Measurements from ENCODE around the gene ERVW-1.

DNA sequence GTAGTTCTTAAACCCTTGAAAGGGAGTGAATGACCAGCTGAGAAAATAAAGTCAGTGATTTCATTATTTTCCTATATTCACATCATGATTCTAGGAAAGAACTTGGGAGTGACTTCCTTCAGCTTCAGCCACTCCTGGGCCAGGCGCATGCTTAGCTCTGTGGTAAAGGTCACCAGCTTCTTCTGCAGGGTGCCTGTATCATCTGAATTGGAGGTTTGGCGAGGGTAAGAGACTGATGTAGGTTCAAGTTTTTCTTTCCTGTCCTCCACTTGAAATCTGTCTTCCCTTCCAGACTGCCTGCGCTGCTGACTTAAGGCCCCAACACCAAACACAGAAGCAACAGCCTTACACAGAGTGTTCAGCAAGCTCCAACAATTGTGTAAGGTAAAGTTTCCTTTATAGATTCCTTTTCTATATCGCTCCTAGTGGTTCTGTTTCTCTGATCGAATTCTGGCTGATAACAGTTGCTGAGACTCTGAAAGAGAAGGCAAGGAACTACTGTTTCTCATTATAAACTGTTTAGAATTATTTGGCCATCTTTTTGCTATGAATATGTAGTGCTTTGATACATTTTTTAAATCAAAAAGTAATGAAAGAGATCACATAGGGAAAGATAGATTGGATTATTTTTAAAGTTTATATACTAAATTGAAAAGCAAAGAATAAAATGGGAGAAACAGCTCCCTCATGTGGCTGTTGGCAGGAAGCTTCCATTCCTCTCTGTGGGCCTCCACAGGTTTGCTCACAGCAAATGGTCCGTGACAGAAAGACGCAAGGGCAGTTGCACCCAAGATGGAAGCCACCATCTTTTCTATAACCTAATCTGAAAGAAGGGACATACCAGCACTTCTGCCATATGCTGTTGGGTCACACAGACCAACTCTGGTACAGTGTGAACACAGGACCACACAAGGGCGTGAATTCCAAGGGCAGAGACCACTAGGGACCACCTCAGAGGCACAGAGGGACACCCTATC, 16.4 kb downstream of the ERVW-1 start:
- TF ChIP-seq, protein P1, sequence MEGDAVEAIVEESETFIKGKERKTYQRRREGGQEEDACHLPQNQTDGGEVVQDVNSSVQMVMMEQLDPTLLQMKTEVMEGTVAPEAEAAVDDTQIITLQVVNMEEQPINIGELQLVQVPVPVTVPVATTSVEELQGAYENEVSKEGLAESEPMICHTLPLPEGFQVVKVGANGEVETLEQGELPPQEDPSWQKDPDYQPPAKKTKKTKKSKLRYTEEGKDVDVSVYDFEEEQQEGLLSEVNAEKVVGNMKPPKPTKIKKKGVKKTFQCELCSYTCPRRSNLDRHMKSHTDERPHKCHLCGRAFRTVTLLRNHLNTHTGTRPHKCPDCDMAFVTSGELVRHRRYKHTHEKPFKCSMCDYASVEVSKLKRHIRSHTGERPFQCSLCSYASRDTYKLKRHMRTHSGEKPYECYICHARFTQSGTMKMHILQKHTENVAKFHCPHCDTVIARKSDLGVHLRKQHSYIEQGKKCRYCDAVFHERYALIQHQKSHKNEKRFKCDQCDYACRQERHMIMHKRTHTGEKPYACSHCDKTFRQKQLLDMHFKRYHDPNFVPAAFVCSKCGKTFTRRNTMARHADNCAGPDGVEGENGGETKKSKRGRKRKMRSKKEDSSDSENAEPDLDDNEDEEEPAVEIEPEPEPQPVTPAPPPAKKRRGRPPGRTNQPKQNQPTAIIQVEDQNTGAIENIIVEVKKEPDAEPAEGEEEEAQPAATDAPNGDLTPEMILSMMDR (IDR thresholded peaks at IDR 0.05; ENCODE audit: low read length) = peak; percentile 80
- TF ChIP-seq EZH2phosphoT487 (IDR thresholded peaks at IDR 0.05; ENCODE audit: low read length) (no peak), EZH2 (optimal IDR thresholded peaks at IDR 0.05; ENCODE audit: low read depth, low read length) (no peak)
